ENCODE measurements around the gene ZNF263.

Gene ZNF263

GRCh38 chr16:3246002-3246401 is 37.3 kb upstream of the ZNF263 start:
- TF ChIP-seq CTCF (IDR thresholded peaks at IDR 0.05): no peak

- TF ChIP-seq CTCF (IDR thresholded peaks at IDR 0.05): no peak
Observed at GRCh38 chr16:3246876-3247275, 36.4 kb upstream of the ZNF263 start.

DNA sequence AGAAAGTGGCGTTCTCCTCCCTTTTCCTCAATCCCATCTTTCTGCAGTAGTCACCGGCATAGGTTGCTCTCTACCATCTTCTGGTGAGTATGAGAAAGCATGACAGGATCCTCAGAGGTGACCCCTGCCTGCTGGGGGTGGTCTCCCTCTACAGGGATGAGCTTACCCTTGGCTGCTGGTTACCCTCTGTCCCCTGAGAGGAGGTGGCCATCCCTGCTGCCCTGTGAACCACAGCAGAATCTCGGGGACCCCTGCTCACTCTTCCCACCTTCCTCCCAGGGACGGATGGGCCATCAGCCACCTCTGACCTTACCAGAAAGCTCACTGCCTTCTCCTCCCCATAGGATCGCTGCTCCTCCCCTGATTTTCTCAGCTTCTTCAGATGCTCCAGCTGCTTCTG is 34.7 kb upstream of the ZNF263 start:
- no peak for TF ChIP-seq CTCF (IDR thresholded peaks at IDR 0.05)

DNA sequence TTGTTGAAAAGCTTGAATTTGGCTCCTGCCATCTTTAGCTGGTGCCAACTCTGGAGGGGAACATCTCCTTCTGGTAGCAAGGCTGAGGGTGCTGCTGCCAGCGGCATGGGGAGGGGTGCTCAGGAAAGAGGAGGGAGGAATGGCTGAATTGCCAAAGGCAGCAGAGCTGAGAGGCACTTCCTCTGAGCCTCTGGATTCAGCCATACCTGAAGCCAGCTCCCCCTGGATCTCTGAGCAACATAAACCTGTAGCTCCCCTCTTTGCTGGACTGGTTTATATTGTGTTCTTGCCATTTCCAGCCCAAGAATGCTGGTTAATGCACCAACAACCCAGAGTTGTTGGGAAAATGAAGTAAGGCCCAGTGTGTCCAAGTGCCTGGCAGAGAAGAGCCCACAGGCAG is 34.3 kb upstream of the ZNF263 start:
- no peak for TF ChIP-seq CTCF (IDR thresholded peaks at IDR 0.05)

DNA sequence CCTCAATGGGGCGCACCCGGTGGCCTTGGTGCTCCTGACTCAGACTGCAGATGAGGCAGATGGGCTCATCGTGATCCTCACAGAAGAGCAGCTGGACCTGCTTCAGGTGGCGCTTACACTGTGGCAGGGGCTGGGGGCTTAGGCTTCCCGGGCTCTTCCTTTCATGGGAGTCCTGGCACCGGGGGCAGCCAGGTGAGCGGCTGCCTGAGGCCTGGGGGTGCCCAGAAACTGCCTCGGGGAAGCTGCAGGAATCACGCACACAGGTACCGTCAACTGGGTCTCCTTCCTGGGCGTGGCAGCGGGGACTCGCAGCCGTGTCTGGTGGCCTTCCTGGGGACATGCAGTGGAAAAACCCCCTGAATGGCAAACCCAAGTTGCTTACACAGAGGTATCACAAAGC is 33.8 kb upstream of the ZNF263 start:
- no peak for TF ChIP-seq CTCF (IDR thresholded peaks at IDR 0.05)

DNA sequence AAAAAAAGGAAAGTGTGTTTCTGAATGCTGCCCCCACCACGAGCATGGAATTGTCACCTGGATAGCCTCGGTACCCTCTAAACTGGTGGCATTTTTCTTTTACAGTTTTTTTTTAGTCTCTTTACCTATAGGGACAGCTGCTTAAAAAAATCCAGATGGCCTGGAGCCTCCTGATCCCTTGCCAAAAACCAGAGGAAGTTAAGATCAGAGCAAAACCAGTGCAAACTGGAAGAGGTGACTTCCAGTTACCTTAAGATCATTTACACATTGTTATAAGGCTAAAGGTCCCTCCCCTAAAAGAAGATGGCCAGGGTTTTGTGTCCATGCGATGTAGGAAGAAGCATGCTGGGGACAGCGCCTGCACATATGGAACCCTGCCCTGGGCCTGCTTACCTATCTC is 30.3 kb upstream of the ZNF263 start:
- TF ChIP-seq CTCF (IDR thresholded peaks at IDR 0.05): no peak

GRCh38 chr16:3254309-3254708 is 29.0 kb upstream of the ZNF263 start:
- no peak for TF ChIP-seq CTCF (IDR thresholded peaks at IDR 0.05)

GRCh38 chr16:3256146-3256865 is 27.0 kb upstream of the ZNF263 start, which contains the start of gene MEFV:
Gene MEFV, minus strand, starts transcription at chr16:3256633. Its CDS starts 46 bp downstream, at chr16:3256587.
- TF ChIP-seq CTCF (IDR thresholded peaks at IDR 0.05): no peak

Measured in LNCAP (cell line).